Measurements from ENCODE around the gene PTPRJ. TPM values are rescaled to one million over a fixed set of nuclear protein-coding genes. Genes with fewer than 3 reads are reported as not detected.
A peak's percentile ranks its signal among the peaks of the same experiment; 100 is the strongest.

The PTPRJ gene
- total and polyA plus RNA-seq, 2 donors (not counting 1 experiment from before 2014, with no cell fraction given), result 11.2 to 20.0 TPM

GRCh38 chr11:48013269-48013901 is 33.0 kb downstream of the PTPRJ start:
- Histone ChIP-seq H3K27me3 (replicated peaks in 1 of 4; ENCODE audit: control extremely low read depth in 1 of 4, control insufficient read depth in 3 of 4, insufficient read depth in 4 of 4, low read length in 3 of 4) (no peaks in the 10 kb centered on the region), H3K4me1 (ENCODE audit: control insufficient read depth in 2 of 2, insufficient read depth in 2 of 2, low read length in 2 of 2) (peaks cover 59 to 75% of the 10 kb centered on the region in 2 donors), H3K27ac (ENCODE audit: low read length in 2 of 2) (peak overlapping the region; percentile 66 to 76), H2AFZ (ENCODE audit: insufficient read depth, low read depth, low read length, poor library complexity, severe bottlenecking) (peak overlapping the region; percentile 53), H3K4me2 (replicated peaks; ENCODE audit: low read depth, low read length, poor library complexity, severe bottlenecking) (peak overlapping the region; percentile 61), H3K36me3 (replicated peaks in 1 of 2; ENCODE audit: control extremely low read depth in 1 of 2, control insufficient read depth in 1 of 2, extremely low read depth in 1 of 2, insufficient read depth in 2 of 2, low read length in 1 of 2) (no peaks in the 10 kb centered on the region), H3K9me3 (ENCODE audit: control extremely low read depth in 1 of 3, control insufficient read depth in 2 of 3, insufficient read depth in 1 of 3, low read length in 2 of 3) (no peaks in the 10 kb centered on the region), H3K9ac (ENCODE audit: low read length) (no peak overlapping the region), H3K79me2 (ENCODE audit: control insufficient read depth, insufficient read depth, low read length) (peaks cover 96% of the 10 kb centered on the region), H3K4me3 (ENCODE audit: control extremely low read depth in 1 of 5, extremely low read depth in 1 of 5, insufficient read depth in 1 of 5, low read depth in 2 of 5, low read length in 4 of 5) (peak overlapping the region in 1 of 5 experiments; percentile 28), H4K20me1 (ENCODE audit: control insufficient read depth, insufficient read depth, low read length, poor library complexity, severe bottlenecking) (peaks cover 10% of the 10 kb centered on the region)
- POLR2A ChIA-PET, result interaction anchor here (0.6 to 2.0 kb wide), 3 partner anchors 9 to 45 kb away, joined by 3 to 9 read pairs (median 6); no protein-coding TSS in a partner anchor
- no peaks in the 10 kb centered on the region for H3K9me3 Mint-ChIP-seq (ENCODE audit: insufficient read depth)
- peaks cover 69% of the 10 kb centered on the region for H3K4me1 Mint-ChIP-seq
- ATAC-seq (ENCODE audit: low read depth) (peak; percentile 90), DNase-seq (peak; percentile 72)
- peak overlapping the region; percentile 80 for H3K4me3 Mint-ChIP-seq
- TF ChIP-seq EZH2 (IDR thresholded peaks at IDR 0.05; ENCODE audit: borderline replicate concordance, insufficient read depth, low read depth, low read length, poor library complexity, severe bottlenecking) (no peak), CTCF (IDR thresholded peaks at IDR 0.05) (no peak)
- intact Hi-C loops (cut with micrococcal nuclease), result loop anchor here (1.0 to 5.0 kb wide), 3 partner anchors 12 to 44 kb away; no protein-coding TSS in a partner anchor
- CTCF ChIA-PET, result interaction anchor here (0.8 to 1.4 kb wide), 3 partner anchors 14 to 94 kb away, joined by 3 to 4 read pairs (median 4); no protein-coding TSS in a partner anchor
- peak overlapping the region; percentile 94 for H3K27ac Mint-ChIP-seq
- H3K27me3 Mint-ChIP-seq, result no peaks in the 10 kb centered on the region
- 37% methylated on average over 6 of the region's 8 CpGs for WGBS (ENCODE audit: insufficient coverage)

- TF ChIP-seq CTCF (IDR thresholded peaks at IDR 0.05) (no peak), EZH2 (IDR thresholded peaks at IDR 0.05; ENCODE audit: borderline replicate concordance, insufficient read depth, low read depth, low read length, poor library complexity, severe bottlenecking) (no peak)
- peaks cover 83% of the 10 kb centered on the region for H3K4me1 Mint-ChIP-seq
- DNase-seq (no peak), ATAC-seq (ENCODE audit: low read depth) (no peak)
- Histone ChIP-seq H3K79me2 (ENCODE audit: control insufficient read depth, insufficient read depth, low read length) (peaks cover 96% of the 10 kb centered on the region), H3K36me3 (replicated peaks in 1 of 2; ENCODE audit: control extremely low read depth in 1 of 2, control insufficient read depth in 1 of 2, extremely low read depth in 1 of 2, insufficient read depth in 2 of 2, low read length in 1 of 2) (no peaks in the 10 kb centered on the region), H3K27ac (ENCODE audit: low read length in 2 of 2) (no peak overlapping the region), H3K9me3 (ENCODE audit: control extremely low read depth in 1 of 3, control insufficient read depth in 2 of 3, insufficient read depth in 1 of 3, low read length in 2 of 3) (no peaks in the 10 kb centered on the region), H3K4me2 (replicated peaks; ENCODE audit: low read depth, low read length, poor library complexity, severe bottlenecking) (no peak overlapping the region), H3K9ac (ENCODE audit: low read length) (no peak overlapping the region), H3K27me3 (replicated peaks in 1 of 4; ENCODE audit: control extremely low read depth in 1 of 4, control insufficient read depth in 3 of 4, insufficient read depth in 4 of 4, low read length in 3 of 4) (no peaks in the 10 kb centered on the region), H4K20me1 (ENCODE audit: control insufficient read depth, insufficient read depth, low read length, poor library complexity, severe bottlenecking) (peaks cover 10% of the 10 kb centered on the region), H3K4me3 (ENCODE audit: control extremely low read depth in 1 of 5, extremely low read depth in 1 of 5, insufficient read depth in 1 of 5, low read depth in 2 of 5, low read length in 4 of 5) (no peak overlapping the region), H3K4me1 (ENCODE audit: control insufficient read depth in 2 of 2, insufficient read depth in 2 of 2, low read length in 2 of 2) (peaks cover 70 to 90% of the 10 kb centered on the region in 2 donors), H2AFZ (ENCODE audit: insufficient read depth, low read depth, low read length, poor library complexity, severe bottlenecking) (no peak overlapping the region)
- no peaks in the 10 kb centered on the region for H3K9me3 Mint-ChIP-seq (ENCODE audit: insufficient read depth)
- H3K4me3 Mint-ChIP-seq, result no peak overlapping the region
- CTCF ChIA-PET, result interaction anchor here (0.6 to 1.8 kb wide), 2 partner anchors 9 to 334 kb away, joined by 3 to 5 read pairs; no protein-coding TSS in a partner anchor
- intact Hi-C loops (cut with micrococcal nuclease), result loop anchor here (5.0 kb wide), 1 partner anchor 42 kb away; no protein-coding TSS in a partner anchor
- POLR2A ChIA-PET, result interaction anchor here (0.6 kb wide), 1 partner anchor 160 kb away, joined by 3 read pairs; no protein-coding TSS in a partner anchor
- H3K27ac Mint-ChIP-seq, result peak overlapping the region; percentile 50
- H3K27me3 Mint-ChIP-seq, result no peaks in the 10 kb centered on the region
- WGBS (ENCODE audit: insufficient coverage), result 95% methylated on average over 8 of the region's 8 CpGs
Observed at GRCh38 chr11:48014917-48015316, 34.6 kb downstream of the PTPRJ start.
